ENCODE data around the gene LEKR1. TPM values are rescaled to one million over a fixed set of nuclear protein-coding genes. Genes with fewer than 3 reads are reported as not detected.

The LEKR1 gene
- total RNA-seq: 1 to 10 TPM in 1 of 2 donors, not detected in 1; 4.2 TPM

GRCh38 chr3:156826144-156826895, at the start of gene LEKR1:
Gene LEKR1, plus strand, starts transcription at chr3:156826353. Its CDS starts 2,977 bp downstream, at chr3:156829330.
- Histone ChIP-seq H3K9me3 (no peaks in the 10 kb centered on the region), H3K36me3 (no peaks in the 10 kb centered on the region), H3K4me3 (peak within 1 kb of the TSS; percentile 80), H3K27ac (peak within 1 kb of the TSS; percentile 64 to 84), H3K4me1 (ENCODE audit: control insufficient read depth in 1 of 2, low read depth in 2 of 2) (peaks cover 0 to 10% of the 10 kb centered on the region in 2 donors), H3K27me3 (replicated peaks; ENCODE audit: insufficient read depth) (no peaks in the 10 kb centered on the region)
- DNase-seq (ENCODE audit: low spot score) (peak; percentile 35), ATAC-seq (ENCODE audit: insufficient number of reproducible peaks, low FRiP score, low read depth) (peak; percentile 90)
- TF ChIP-seq, protein P1, sequence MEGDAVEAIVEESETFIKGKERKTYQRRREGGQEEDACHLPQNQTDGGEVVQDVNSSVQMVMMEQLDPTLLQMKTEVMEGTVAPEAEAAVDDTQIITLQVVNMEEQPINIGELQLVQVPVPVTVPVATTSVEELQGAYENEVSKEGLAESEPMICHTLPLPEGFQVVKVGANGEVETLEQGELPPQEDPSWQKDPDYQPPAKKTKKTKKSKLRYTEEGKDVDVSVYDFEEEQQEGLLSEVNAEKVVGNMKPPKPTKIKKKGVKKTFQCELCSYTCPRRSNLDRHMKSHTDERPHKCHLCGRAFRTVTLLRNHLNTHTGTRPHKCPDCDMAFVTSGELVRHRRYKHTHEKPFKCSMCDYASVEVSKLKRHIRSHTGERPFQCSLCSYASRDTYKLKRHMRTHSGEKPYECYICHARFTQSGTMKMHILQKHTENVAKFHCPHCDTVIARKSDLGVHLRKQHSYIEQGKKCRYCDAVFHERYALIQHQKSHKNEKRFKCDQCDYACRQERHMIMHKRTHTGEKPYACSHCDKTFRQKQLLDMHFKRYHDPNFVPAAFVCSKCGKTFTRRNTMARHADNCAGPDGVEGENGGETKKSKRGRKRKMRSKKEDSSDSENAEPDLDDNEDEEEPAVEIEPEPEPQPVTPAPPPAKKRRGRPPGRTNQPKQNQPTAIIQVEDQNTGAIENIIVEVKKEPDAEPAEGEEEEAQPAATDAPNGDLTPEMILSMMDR (IDR thresholded peaks at IDR 0.05): no peak

- Histone ChIP-seq H3K27me3 (replicated peaks; ENCODE audit: insufficient read depth) (no peaks in the 10 kb centered on the region), H3K9me3 (no peaks in the 10 kb centered on the region), H3K4me3 (no peak overlapping the region), H3K27ac (no peak overlapping the region), H3K4me1 (ENCODE audit: control insufficient read depth in 1 of 2, low read depth in 2 of 2) (peaks cover 5 to 18% of the 10 kb centered on the region in 2 donors), H3K36me3 (no peaks in the 10 kb centered on the region)
- no peak for ATAC-seq (ENCODE audit: insufficient number of reproducible peaks, low FRiP score, low read depth)
- DNase-seq (ENCODE audit: low spot score): no peak
- TF ChIP-seq, protein P1 (IDR thresholded peaks at IDR 0.05): no peak
Observed at GRCh38 chr3:156776871-156777270, 49.3 kb upstream of the LEKR1 start.

DNA sequence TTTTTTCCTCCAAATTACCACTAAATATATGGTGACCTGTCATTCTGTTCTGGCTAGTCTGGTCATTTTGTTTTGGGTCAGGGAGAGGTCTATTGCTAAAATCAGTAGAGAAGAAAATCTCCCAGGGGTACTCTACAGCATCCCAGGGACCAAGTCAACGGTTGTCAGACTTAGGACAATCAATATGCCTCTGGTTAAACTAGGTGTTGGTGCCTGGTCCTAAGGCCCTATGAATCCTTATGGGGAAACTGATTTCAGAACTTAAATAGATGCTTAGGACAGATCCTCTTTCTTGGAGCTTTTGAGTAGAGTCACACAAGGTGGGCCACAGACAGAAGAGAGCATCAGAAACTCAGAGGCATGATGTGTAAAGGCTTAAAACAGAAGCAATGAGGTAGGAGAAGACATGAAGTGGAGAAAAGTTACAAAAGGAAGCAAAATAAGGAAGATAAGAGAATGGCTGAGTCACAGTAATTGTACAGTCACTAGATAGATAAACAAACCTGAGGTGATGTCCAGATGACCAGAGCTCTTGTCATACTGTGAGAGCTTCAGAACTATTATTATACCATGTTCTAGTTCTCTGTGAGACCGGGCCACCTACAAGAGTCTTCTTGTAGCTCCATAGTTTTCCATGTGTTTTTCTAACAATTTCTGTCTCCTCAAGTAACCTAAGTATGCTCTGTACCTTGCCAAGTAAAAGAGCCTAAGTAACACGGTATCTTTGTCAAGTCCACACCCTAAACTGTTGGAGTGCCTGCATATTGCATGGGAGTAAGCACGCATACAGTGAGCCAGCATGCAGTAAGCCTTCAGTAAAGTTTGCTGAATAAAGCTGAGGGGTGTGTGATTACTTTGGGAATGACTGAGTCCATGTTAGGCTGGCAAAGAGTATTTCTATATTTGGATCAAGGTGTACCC, 44.6 kb upstream of the LEKR1 start:
- Histone ChIP-seq H3K36me3 (no peaks in the 10 kb centered on the region), H3K9me3 (no peaks in the 10 kb centered on the region), H3K4me3 (no peak overlapping the region), H3K4me1 (ENCODE audit: control insufficient read depth in 1 of 2, low read depth in 2 of 2) (peaks cover 2 to 4% of the 10 kb centered on the region in 2 donors), H3K27ac (no peak overlapping the region), H3K27me3 (replicated peaks; ENCODE audit: insufficient read depth) (no peaks in the 10 kb centered on the region)
- ATAC-seq (ENCODE audit: insufficient number of reproducible peaks, low FRiP score, low read depth) (no peak), DNase-seq (ENCODE audit: low spot score) (no peak)
- TF ChIP-seq, protein P1 (IDR thresholded peaks at IDR 0.05): no peak

- no peak overlapping the region for H3K4me3 ChIP-seq
- H3K4me1 ChIP-seq (ENCODE audit: control insufficient read depth in 1 of 2, low read depth in 2 of 2): no peaks in the 10 kb centered on the region
- H3K27me3 ChIP-seq (replicated peaks; ENCODE audit: insufficient read depth): no peaks in the 10 kb centered on the region
- DNase-seq (ENCODE audit: low spot score) (no peak), ATAC-seq (ENCODE audit: insufficient number of reproducible peaks, low FRiP score, low read depth) (no peak)
- H3K9me3 ChIP-seq: no peaks in the 10 kb centered on the region
- no peaks in the 10 kb centered on the region for H3K36me3 ChIP-seq
- H3K27ac ChIP-seq: no peak overlapping the region
- TF ChIP-seq, protein P1 (IDR thresholded peaks at IDR 0.05): no peak
Observed at GRCh38 chr3:156782319-156782718, 43.8 kb upstream of the LEKR1 start.

DNA sequence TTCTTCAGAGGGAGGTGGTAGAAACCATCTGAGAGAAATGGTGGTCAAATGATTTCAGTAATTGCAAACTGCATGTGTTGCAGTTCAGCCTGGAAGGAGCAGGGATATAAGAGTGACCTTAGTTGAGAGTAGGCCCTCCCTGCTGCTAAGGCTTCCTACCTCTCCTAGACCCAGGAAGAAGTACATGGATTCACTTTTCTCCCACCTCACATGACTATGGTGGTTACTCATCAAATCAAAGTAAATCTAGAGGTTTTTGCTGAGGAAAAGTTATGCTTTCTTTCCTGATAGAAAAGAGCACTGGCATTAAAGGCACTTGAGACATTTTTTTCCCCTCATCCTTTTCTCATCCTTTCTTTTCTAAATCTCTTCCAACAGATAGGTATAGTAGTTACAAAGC, 43.2 kb upstream of the LEKR1 start:
- ATAC-seq (ENCODE audit: insufficient number of reproducible peaks, low FRiP score, low read depth) (no peak), DNase-seq (ENCODE audit: low spot score) (no peak)
- no peaks in the 10 kb centered on the region for H3K4me1 ChIP-seq (ENCODE audit: control insufficient read depth in 1 of 2, low read depth in 2 of 2)
- no peak overlapping the region for H3K4me3 ChIP-seq
- H3K9me3 ChIP-seq: no peaks in the 10 kb centered on the region
- no peaks in the 10 kb centered on the region for H3K36me3 ChIP-seq
- TF ChIP-seq, protein P1 (IDR thresholded peaks at IDR 0.05): no peak
- H3K27ac ChIP-seq: no peak overlapping the region
- no peaks in the 10 kb centered on the region for H3K27me3 ChIP-seq (replicated peaks; ENCODE audit: insufficient read depth)
